H1 (cell line): ENCODE results near the gene SOX14.

Experiments used
- CREB1 ChIP-seq: IDR thresholded peaks from 2 replicates; pipeline ENCODE4 v1.6.1; 2012; ENCODE audit warnings: inconsistent platforms
- POLR2A ChIP-seq, 2 experiments: IDR thresholded peaks; 1 replicate in 1 of 2; 2 replicates in 1 of 2; pipeline ENCODE4 v1.6.1; 2011; ENCODE audit warnings: low read depth in 2 of 2, low read length in 2 of 2, mild to moderate bottlenecking in 2 of 2; ENCODE audit errors: control extremely low read depth in 1 of 2
- RFX5 ChIP-seq: IDR thresholded peaks from 2 replicates; pipeline ENCODE4 v1.6.1; 2011; ENCODE audit warnings: low read depth, low read length, improper control_type of control experiment, borderline replicate concordance
- TF ChIP-seq, protein P1 (sequence below), 3 experiments: IDR thresholded peaks; 1 replicate in 2 of 3; 2 replicates in 1 of 3; pipeline versions ENCODE4 v1.5.1 to v1.6.1; 2011; ENCODE audit warnings: low read length in 3 of 3, mild to moderate bottlenecking in 3 of 3, inconsistent platforms in 2 of 3, low read depth in 1 of 3, moderate library complexity in 1 of 3; ENCODE audit not compliant: insufficient read depth in 1 of 3; ENCODE audit errors: control extremely low read depth in 1 of 3
- TF ChIP-seq, protein P2 (sequence below): IDR thresholded peaks from 2 replicates; pipeline ENCODE4 v1.6.1; 2012; ENCODE audit warnings: inconsistent platforms

DNA sequence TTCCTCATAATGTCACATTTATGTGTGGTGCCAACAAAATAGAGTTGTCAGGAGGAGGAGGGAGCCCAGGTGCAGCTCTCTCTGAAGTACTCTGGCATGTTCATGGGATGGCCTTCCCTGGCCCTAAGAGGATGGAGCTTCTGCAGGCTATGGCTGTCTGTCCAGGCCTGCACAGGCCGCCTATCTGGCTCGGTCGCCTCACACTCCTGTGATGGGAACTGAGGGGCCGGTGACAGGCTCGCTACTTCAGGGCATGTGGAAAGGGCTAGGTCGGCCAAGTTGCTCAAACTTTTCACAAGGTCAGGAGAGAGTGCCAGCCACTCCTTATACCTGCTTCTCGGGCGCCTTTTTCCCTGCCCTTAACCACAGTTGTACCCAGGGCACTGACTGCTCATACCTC is 51.1 kb downstream of the SOX14 start:
- TF ChIP-seq RFX5 = no peak
- no peak for TF ChIP-seq POLR2A (IDR thresholded peaks at IDR 0.05; ENCODE audit: control extremely low read depth in 1 of 2, low read depth in 2 of 2, low read length in 2 of 2)
- TF ChIP-seq, protein P1, sequence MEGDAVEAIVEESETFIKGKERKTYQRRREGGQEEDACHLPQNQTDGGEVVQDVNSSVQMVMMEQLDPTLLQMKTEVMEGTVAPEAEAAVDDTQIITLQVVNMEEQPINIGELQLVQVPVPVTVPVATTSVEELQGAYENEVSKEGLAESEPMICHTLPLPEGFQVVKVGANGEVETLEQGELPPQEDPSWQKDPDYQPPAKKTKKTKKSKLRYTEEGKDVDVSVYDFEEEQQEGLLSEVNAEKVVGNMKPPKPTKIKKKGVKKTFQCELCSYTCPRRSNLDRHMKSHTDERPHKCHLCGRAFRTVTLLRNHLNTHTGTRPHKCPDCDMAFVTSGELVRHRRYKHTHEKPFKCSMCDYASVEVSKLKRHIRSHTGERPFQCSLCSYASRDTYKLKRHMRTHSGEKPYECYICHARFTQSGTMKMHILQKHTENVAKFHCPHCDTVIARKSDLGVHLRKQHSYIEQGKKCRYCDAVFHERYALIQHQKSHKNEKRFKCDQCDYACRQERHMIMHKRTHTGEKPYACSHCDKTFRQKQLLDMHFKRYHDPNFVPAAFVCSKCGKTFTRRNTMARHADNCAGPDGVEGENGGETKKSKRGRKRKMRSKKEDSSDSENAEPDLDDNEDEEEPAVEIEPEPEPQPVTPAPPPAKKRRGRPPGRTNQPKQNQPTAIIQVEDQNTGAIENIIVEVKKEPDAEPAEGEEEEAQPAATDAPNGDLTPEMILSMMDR (IDR thresholded peaks at IDR 0.05; ENCODE audit: control extremely low read depth in 1 of 3, insufficient read depth in 1 of 3, low read depth in 1 of 3, low read length in 3 of 3) = no peak
- no peak for TF ChIP-seq CREB1
- TF ChIP-seq, protein P2, sequence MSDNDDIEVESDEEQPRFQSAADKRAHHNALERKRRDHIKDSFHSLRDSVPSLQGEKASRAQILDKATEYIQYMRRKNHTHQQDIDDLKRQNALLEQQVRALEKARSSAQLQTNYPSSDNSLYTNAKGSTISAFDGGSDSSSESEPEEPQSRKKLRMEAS = no peak
